NCI-H69 (cell line): Measurements from ENCODE around the gene FOXA1.

ENCODE experiments used
- DNase-seq: peaks from one replicate; lab custom pipeline; 2025; lab: John Stamatoyannopoulos, UW

The FOXA1 gene

DNA sequence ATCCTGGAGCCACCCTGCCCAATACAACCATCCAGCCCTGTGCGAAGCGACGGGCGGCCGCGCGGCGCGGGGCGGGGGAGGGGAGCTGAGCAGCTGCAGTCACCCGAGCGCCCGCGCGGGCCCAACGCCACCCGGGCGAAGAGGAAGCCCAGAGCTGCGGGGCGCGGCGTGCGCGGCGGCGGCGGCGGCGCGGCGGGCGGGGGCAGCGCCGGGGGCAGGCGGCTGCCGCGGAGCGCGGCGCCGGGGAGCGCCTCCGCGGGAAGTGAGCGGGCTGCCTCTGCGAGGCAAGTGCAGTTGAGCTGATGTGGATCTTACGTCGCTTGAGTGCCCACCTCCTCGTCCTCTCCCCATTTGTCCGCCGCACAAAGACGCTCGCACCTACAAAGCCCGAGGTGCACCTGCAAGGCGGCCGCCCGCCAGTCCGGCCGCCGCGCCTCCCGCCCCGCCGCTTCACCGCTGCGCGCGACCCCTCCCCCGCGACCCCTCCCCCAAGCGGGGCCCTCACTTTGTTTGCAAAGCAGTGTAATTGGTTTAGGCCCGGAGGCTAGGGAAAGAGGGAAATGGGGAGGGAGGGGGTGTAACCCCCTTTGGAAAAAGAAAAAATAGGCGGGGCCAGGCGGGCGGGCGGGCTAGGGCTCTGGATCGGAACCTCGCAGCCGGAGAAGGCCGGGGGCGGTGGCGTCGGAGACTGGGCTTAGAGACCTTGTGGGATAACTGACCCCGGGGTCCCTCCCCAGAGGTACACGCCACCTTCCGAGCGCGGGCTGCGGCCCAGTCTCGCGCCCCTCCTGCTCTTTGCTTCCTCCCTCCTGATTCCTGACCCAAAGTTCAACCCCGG is at the start of gene FOXA1, which contains the start of gene TTC6:
TSS of gene FOXA1 (minus strand) at position 279 of the 838 bp plus-strand sequence. CDS start at position 2, 277 bp downstream.
TSS of gene TTC6 (plus strand) at position 659 of the 838 bp plus-strand sequence. CDS start 26,436 bp downstream, outside the sequence.
- peak; percentile 99 for DNase-seq

GRCh38 chr14:37643701-37644100 is 48.7 kb upstream of the FOXA1 start:
- peak; percentile 69 for DNase-seq

- DNase-seq = no peak
Observed at GRCh38 chr14:37642125-37642524, 47.1 kb upstream of the FOXA1 start.

DNA sequence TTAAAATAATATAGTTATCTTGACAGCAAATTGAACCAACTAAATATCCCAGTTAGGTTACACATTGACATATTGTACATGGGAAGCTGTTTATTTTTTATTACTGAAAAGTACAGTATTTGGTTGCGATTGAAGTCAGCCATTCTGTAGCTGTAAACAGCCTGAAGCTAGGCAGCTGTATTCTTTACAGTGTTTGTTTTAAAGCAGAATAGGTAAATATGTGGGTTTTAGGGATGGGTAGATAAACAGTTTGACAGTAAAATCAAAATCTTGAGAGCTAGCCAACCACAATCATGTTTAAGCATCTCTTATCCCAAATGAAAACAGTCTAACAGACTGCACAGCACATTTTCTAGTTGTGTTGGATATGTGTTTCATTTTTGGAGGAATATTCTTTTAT is 46.1 kb upstream of the FOXA1 start:
- peak; percentile 16 for DNase-seq

- DNase-seq = no peak
Observed at GRCh38 chr14:37638599-37638998, 43.5 kb upstream of the FOXA1 start.

DNA sequence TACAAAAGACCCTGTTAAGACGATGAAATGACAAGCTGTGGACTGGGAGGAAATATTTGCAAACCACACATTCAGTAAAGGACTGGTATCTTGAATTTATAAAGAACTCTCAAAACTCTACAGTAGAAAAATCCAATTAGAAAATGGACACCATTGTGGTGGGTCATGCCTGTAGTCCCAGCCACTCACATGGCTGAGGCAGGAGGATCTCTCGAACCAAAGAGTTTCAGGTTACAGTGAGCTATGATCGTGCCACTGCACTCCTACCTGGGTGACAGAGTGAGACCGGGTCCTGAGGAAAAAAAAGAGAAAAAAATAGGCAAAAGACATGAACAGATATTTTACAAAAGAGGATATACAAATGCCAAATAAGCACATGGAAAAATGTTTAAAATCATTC is 42.3 kb upstream of the FOXA1 start:
- DNase-seq = peak; percentile 15

- peak; percentile 9 for DNase-seq
Observed at GRCh38 chr14:37625597-37626595, 30.8 kb upstream of the FOXA1 start.

DNA sequence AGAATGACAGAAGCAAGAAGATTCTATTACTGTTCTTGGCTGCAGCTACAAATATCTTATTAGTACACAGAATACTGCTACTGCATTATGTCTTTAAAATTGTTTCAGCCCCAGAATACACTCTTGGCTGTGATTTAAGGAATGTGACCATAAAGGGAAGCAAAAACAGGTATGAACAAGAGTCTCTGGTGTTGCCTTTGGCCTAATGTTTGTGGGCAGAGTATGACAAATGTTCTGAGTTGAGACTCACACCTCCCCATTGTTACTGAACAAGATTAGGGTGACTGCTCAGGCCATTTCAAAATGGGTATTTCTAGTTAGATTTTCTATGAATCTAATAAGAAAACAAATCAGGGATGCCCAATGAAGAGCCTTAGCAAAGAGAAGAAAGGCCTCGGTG is 28.9 kb upstream of the FOXA1 start:
- DNase-seq = no peak

DNA sequence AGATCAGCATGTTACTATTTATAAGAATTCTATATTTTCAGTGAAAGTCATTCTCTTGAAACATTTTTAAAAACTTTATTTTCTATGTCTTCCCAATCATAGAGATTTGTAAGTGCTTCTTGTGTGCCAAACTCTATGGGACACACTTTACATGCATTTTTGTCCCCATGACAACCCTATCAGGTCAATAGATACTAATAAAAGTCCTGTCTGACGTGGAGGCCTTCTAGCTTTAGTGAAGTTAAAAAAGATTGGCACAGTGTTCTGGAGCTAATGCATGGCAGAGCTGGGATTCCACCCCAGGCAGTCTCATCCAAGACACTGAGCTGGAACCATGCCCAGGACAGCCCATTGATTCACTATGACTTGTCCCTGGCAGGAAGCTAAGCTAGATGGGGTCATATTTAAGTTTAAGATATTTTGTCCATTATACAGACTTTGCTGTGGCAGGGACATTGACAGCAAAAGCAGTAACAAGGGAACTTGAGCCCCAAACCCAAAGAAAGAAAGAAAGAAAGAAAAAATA is 28.4 kb upstream of the FOXA1 start:
- DNase-seq = peak; percentile 72

GRCh38 chr14:37622231-37622923 is 27.3 kb upstream of the FOXA1 start:
- no peak for DNase-seq

DNA sequence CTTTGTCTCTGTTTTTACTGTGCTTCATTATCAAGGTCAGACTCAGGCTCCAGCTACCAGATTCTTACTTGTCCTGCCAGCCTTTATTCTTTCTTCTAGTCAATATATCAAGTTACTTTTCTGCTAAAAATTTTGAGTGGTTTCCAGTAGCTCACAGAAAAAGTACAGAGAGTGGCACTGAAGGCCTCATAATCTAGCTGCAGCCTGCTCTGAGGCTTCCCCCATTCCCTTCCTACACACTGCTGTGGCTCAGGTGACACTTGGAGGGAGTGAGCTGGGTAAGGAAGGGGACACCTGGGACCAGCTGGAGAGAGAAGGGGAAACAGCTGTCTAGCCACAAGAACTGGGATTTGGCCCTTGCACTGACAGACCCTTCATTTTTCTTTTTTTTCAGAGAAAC is 25.8 kb upstream of the FOXA1 start:
- peak; percentile 21 for DNase-seq

DNA sequence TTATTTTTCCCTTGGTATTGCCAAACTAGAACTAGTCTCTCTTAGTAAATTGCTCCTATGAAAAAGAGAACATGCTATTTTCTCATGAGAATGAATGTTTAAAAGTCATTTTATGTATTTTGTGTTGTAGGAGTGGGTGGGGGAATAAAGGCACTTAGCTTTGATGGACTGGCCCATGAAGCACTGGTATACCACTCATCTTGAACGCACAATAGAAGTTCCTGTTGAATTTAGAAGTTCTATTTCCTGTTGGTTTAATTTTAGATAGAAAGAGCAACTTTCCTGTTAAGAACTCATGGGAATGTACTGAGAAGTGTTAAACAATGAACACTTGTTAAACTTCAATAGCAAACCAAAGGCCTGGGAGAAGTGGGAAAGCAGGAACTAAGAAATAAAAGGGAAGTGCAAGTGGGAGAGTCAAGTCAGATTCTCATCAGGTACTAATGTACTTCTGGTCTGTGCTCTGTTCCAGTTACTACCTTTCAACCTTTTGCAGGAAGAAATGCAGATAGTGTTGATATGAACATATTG is 23.5 kb upstream of the FOXA1 start:
- DNase-seq = no peak

GRCh38 chr14:37617864-37618365 is 22.9 kb upstream of the FOXA1 start:
- DNase-seq = no peak

GRCh38 chr14:37616853-37617252 is 21.8 kb upstream of the FOXA1 start:
- DNase-seq = no peak

- DNase-seq = no peak
Observed at GRCh38 chr14:37615582-37616289, 20.7 kb upstream of the FOXA1 start.

DNA sequence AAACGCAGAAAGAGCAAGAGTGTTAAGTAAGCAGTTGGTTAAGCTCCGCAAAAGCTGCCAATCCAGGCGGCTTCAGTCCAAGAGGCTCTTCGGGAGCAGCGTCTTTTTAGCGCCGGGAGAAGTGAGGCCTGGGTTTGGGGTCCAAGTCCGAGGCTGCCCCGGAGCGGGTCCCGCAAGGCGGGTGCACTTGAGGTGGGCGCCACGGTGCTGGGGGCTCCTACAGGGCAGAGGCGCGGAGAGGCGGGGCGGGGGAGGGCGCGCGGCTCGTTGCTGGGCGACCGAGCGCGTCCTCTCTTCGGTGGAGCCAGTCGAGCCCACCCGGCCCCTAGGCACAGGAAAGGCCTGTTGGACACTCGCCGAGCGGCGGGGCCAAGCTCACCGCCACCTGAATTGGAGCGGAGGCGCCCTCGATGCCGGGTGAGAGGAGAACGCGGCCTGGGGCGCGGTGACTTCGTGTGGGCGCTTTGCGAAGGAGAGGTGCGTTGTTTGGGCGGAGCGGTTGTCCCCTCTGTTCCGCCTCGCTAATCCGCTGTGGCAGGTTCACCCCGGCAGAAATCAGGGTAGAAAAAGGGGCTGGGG is 16.0 kb upstream of the FOXA1 start:
- no peak for DNase-seq

DNA sequence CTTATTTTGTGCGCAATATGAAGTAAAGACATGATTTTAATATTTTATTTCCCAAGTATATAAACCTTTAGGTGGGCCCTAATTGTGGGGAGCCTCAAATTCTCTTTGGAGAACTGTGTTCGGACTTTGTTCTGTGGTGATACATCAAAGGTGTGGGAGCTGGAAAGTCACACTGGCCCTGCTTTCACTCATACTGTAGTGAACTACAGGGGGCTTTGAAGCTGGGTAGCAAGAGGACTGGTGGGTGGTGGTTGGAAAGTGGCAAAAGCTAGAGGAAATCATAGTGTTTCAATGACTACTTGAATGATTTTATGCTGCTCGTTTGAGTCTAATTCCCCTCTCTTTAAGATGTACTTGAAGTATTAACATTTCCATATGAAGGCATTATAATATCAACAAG is 13.6 kb upstream of the FOXA1 start:
- no peak for DNase-seq

GRCh38 chr14:37606678-37607077 is 11.6 kb upstream of the FOXA1 start:
- DNase-seq = no peak

GRCh38 chr14:37603688-37604251 is 8.7 kb upstream of the FOXA1 start:
- DNase-seq = no peak
